Transverse colon (tissue), 4 donors: ENCODE data around the gene ALG14.

Experiments used
- EP300 ChIP-seq: sonication (generic); formaldehyde crosslinking; IDR thresholded peaks from one replicate; pipeline ENCODE4 v1.6.1; 2017; ENCODE audit warnings: antibody characterized with exemption, low read depth
- POLR2A ChIP-seq: fragments of 450-650 bp; IDR thresholded peaks from one replicate; pipeline ENCODE4 v1.6.1; 2016; ENCODE audit warnings: antibody characterized with exemption, mild to moderate bottlenecking, moderate library complexity
- POLR2AphosphoS5 ChIP-seq, 3 donors: sonication (generic); formaldehyde crosslinking; IDR thresholded peaks; one replicate each; pipeline ENCODE4 v1.6.1; 2016; ENCODE audit warnings: antibody characterized with exemption in 3 of 3
- TF ChIP-seq, protein P1 (sequence below), 5 experiments: fragments of 200-600 bp in 3 of 5; fragments of 450-650 bp in 2 of 5; sonication (generic) in 3 of 5; IDR thresholded peaks; 1 replicate in 2 of 5; 2 replicates in 3 of 5; pipeline ENCODE4 v1.5.1; 2016 to 2017; ENCODE audit warnings: antibody characterized with exemption in 5 of 5, inconsistent platforms in 3 of 5, mild to moderate bottlenecking in 2 of 5, moderate library complexity in 1 of 5

DNA sequence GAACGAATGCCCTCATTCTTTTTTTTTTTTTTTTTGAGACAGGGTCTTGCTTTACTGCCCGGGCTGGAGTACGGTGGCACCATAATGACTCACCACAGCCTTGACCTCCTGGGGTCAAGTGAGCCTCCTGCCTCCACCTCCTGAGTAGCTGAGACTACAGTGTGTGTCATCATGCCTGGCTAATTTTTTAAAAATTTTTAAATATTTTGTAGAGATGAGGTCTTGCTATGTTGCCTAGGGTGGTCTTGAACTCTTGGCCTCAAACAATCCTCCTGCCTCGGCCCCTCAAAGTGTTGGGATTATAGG lies 69.4 kb downstream of the ALG14 start:
- TF ChIP-seq POLR2A (no peak), EP300 (no peak), POLR2AphosphoS5 (IDR thresholded peaks at IDR 0.05) (no peak)
- TF ChIP-seq, protein P1, sequence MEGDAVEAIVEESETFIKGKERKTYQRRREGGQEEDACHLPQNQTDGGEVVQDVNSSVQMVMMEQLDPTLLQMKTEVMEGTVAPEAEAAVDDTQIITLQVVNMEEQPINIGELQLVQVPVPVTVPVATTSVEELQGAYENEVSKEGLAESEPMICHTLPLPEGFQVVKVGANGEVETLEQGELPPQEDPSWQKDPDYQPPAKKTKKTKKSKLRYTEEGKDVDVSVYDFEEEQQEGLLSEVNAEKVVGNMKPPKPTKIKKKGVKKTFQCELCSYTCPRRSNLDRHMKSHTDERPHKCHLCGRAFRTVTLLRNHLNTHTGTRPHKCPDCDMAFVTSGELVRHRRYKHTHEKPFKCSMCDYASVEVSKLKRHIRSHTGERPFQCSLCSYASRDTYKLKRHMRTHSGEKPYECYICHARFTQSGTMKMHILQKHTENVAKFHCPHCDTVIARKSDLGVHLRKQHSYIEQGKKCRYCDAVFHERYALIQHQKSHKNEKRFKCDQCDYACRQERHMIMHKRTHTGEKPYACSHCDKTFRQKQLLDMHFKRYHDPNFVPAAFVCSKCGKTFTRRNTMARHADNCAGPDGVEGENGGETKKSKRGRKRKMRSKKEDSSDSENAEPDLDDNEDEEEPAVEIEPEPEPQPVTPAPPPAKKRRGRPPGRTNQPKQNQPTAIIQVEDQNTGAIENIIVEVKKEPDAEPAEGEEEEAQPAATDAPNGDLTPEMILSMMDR (IDR thresholded peaks at IDR 0.05): no peak
